SK-N-SH treated with all-trans-retinoic acid at 6 μM for 48 hours (cell line): Measurements from ENCODE around the gene TAF1B.

Experiments
- ATAC-seq: fragments of 200-7000 bp; cut with Tn5 transposase; 3 replicates; pipeline ENCODE4 v1.9.1; 2020; ENCODE audit warnings: mild to moderate bottlenecking, moderate library complexity
- ARNTL ChIP-seq: fragments of 450-650 bp; formaldehyde crosslinking; IDR thresholded peaks from 2 replicates; pipeline ENCODE4 v1.5.0; 2020; ENCODE audit warnings: low read depth, mild to moderate bottlenecking, moderate library complexity, borderline replicate concordance
- CSDC2 ChIP-seq: fragments of 250-450 bp; sonication (Bioruptor Pico); IDR thresholded peaks from 2 replicates; pipeline ENCODE4 v1.5.0; 2020; ENCODE audit warnings: mild to moderate bottlenecking, moderate library complexity
- ESRRG ChIP-seq: fragments of 250-450 bp; sonication (Bioruptor Pico); IDR thresholded peaks from 2 replicates; pipeline ENCODE4 v1.6.1; 2021; ENCODE audit warnings: mild to moderate bottlenecking
- GLIS3 ChIP-seq: fragments of 250-450 bp; sonication (Bioruptor Pico); IDR thresholded peaks from 2 replicates; pipeline ENCODE4 v1.5.0; 2020; ENCODE audit warnings: mild to moderate bottlenecking, moderate library complexity
- OSR1 ChIP-seq: fragments of 250-450 bp; sonication (Bioruptor Pico); IDR thresholded peaks from 2 replicates; pipeline ENCODE4 v1.8.0; 2022; ENCODE audit warnings: moderate library complexity, mild to moderate bottlenecking, inconsistent platforms
- PPARA ChIP-seq: fragments of 250-450 bp; sonication (Bioruptor Pico); IDR thresholded peaks from 2 replicates; pipeline ENCODE4 v1.5.0; 2020; ENCODE audit warnings: mild to moderate bottlenecking, borderline replicate concordance
- SNAI2 ChIP-seq: fragments of 250-450 bp; sonication (Bioruptor Pico); IDR thresholded peaks from 2 replicates; pipeline ENCODE4 v1.5.0; 2020; ENCODE audit warnings: mild to moderate bottlenecking, moderate library complexity
- TCF4 ChIP-seq: fragments of 250-450 bp; sonication (Bioruptor Pico); IDR thresholded peaks from 2 replicates; pipeline ENCODE4 v1.8.0; 2021; ENCODE audit warnings: mild to moderate bottlenecking, moderate library complexity, borderline replicate concordance
- TOX ChIP-seq: fragments of 250-450 bp; sonication (Bioruptor Pico); IDR thresholded peaks from 2 replicates; pipeline ENCODE4 v1.8.0; 2021; ENCODE audit warnings: mild to moderate bottlenecking, moderate library complexity, borderline replicate concordance
- ZC3H10 ChIP-seq: fragments of 250-450 bp; sonication (Bioruptor Pico); IDR thresholded peaks from 2 replicates; pipeline ENCODE4 v1.5.1; 2021; ENCODE audit warnings: mild to moderate bottlenecking, moderate library complexity
- ZFP3 ChIP-seq: fragments of 250-450 bp; sonication (Bioruptor Pico); IDR thresholded peaks from 2 replicates; pipeline ENCODE4 v1.5.0; 2020; ENCODE audit warnings: mild to moderate bottlenecking, moderate library complexity
- ZFP30 ChIP-seq: fragments of 450-650 bp; formaldehyde crosslinking; IDR thresholded peaks from 2 replicates; pipeline ENCODE4 v1.5.0; 2022; ENCODE audit warnings: mild to moderate bottlenecking, moderate library complexity
- ZNF565 ChIP-seq: fragments of 450-650 bp; formaldehyde crosslinking; conservative IDR thresholded peaks from 2 replicates; pipeline ENCODE4 v1.5.0; 2020; ENCODE audit warnings: low read depth, mild to moderate bottlenecking, moderate library complexity
- ZNF70 ChIP-seq: fragments of 450-650 bp; formaldehyde crosslinking; IDR thresholded peaks from 2 replicates; pipeline ENCODE4 v1.5.0; 2020; ENCODE audit warnings: mild to moderate bottlenecking, moderate library complexity
- ZNF8 ChIP-seq: fragments of 450-650 bp; formaldehyde crosslinking; IDR thresholded peaks from 2 replicates; pipeline ENCODE4 v1.5.0; 2020; ENCODE audit warnings: mild to moderate bottlenecking, moderate library complexity
- TF ChIP-seq, protein P1 (sequence below): fragments of 250-450 bp; sonication (Bioruptor Pico); IDR thresholded peaks from 2 replicates; pipeline ENCODE4 v1.5.1; 2021; ENCODE audit warnings: mild to moderate bottlenecking, moderate library complexity
- TF ChIP-seq, protein P2 (sequence below): fragments of 250-450 bp; sonication (Bioruptor Pico); IDR thresholded peaks from 2 replicates; pipeline ENCODE4 v1.5.1; 2020; ENCODE audit warnings: low read depth, mild to moderate bottlenecking, moderate library complexity
- TF ChIP-seq, protein P3 (sequence below): fragments of 250-450 bp; sonication (Bioruptor Pico); IDR thresholded peaks from 2 replicates; pipeline ENCODE4 v1.8.0; 2021; ENCODE audit warnings: low read depth, mild to moderate bottlenecking, moderate library complexity, borderline replicate concordance
- TF ChIP-seq, protein P4 (sequence below): fragments of 250-450 bp; sonication (Bioruptor Pico); IDR thresholded peaks from 2 replicates; pipeline ENCODE4 v1.8.0; 2020; ENCODE audit warnings: mild to moderate bottlenecking, moderate library complexity, borderline replicate concordance
- TF ChIP-seq, protein P5 (sequence below): fragments of 250-450 bp; sonication (Bioruptor Pico); IDR thresholded peaks from 2 replicates; pipeline ENCODE4 v1.5.0; 2020; ENCODE audit warnings: mild to moderate bottlenecking, moderate library complexity

Gene TAF1B

DNA sequence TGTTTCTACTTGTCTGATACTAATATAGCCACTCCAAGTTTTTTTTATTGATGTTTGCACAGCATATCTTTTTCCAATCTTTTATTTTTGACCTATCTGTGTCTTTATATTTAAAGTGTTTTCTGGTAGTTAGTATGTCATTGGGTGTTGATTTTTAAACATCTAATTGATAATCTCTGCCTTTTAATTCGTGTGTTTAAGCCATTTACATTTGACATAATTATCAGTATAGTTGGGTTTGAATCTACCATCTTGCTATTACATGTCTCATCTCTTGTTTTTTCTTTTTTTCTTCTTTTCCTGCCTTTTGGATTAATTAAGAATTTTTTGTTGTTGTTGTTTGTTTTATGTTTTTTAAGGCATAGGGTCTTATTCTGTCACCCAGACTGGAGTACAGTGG, 44.2 kb downstream of the TAF1B start:
- TF ChIP-seq, protein P1, sequence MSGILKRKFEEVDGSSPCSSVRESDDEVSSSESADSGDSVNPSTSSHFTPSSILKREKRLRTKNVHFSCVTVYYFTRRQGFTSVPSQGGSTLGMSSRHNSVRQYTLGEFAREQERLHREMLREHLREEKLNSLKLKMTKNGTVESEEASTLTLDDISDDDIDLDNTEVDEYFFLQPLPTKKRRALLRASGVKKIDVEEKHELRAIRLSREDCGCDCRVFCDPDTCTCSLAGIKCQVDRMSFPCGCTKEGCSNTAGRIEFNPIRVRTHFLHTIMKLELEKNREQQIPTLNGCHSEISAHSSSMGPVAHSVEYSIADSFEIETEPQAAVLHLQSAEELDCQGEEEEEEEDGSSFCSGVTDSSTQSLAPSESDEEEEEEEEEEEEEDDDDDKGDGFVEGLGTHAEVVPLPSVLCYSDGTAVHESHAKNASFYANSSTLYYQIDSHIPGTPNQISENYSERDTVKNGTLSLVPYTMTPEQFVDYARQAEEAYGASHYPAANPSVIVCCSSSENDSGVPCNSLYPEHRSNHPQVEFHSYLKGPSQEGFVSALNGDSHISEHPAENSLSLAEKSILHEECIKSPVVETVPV (CRISPR knock-in tag) = no peak
- TF ChIP-seq PPARA (CRISPR knock-in tag) (no peak), ZC3H10 (CRISPR knock-in tag) (no peak), CSDC2 (CRISPR knock-in tag) (no peak), ESRRG (CRISPR knock-in tag) (no peak), ARNTL (CRISPR knock-in tag) (no peak), TOX (no peak)
- TF ChIP-seq, protein P2, sequence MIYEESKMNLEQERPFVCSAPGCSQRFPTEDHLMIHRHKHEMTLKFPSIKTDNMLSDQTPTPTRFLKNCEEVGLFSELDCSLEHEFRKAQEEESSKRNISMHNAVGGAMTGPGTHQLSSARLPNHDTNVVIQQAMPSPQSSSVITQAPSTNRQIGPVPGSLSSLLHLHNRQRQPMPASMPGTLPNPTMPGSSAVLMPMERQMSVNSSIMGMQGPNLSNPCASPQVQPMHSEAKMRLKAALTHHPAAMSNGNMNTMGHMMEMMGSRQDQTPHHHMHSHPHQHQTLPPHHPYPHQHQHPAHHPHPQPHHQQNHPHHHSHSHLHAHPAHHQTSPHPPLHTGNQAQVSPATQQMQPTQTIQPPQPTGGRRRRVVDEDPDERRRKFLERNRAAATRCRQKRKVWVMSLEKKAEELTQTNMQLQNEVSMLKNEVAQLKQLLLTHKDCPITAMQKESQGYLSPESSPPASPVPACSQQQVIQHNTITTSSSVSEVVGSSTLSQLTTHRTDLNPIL (CRISPR knock-in tag) = no peak
- ATAC-seq = no peak

DNA sequence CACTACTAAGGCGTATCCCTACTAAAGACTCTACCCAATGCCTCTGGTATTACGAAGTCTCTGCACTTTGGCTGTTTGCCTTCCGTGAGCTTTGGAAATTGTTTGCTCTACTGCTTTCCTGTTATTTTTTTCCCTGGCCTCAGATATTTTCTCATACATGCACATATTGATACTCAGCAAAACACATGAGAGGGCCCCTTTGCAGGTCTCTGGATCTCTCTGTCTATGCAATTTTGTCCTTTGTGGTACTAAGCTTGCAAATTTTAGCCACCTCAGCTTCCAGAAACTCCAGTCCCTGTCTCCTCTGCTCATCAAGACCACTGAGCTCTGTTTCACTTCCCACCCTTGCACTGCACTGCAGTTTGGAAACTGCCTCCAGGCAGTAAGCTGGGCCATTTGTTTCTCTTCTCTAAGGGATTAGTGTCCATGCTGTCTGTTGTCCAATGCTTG, 46.6 kb downstream of the TAF1B start:
- TF ChIP-seq ZNF565 (CRISPR knock-in tag) (no peak), TOX (no peak), ZC3H10 (CRISPR knock-in tag) (no peak), ZFP3 (CRISPR knock-in tag) (no peak), TCF4 (no peak), SNAI2 (CRISPR knock-in tag) (no peak)
- TF ChIP-seq, protein P3, sequence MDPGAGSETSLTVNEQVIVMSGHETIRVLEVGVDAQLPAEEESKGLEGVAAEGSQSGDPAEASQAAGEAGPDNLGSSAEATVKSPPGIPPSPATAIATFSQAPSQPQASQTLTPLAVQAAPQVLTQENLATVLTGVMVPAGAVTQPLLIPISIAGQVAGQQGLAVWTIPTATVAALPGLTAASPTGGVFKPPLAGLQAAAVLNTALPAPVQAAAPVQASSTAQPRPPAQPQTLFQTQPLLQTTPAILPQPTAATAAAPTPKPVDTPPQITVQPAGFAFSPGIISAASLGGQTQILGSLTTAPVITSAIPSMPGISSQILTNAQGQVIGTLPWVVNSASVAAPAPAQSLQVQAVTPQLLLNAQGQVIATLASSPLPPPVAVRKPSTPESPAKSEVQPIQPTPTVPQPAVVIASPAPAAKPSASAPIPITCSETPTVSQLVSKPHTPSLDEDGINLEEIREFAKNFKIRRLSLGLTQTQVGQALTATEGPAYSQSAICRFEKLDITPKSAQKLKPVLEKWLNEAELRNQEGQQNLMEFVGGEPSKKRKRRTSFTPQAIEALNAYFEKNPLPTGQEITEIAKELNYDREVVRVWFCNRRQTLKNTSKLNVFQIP (CRISPR knock-in tag) = no peak
- TF ChIP-seq, protein P1 (CRISPR knock-in tag) = no peak

DNA sequence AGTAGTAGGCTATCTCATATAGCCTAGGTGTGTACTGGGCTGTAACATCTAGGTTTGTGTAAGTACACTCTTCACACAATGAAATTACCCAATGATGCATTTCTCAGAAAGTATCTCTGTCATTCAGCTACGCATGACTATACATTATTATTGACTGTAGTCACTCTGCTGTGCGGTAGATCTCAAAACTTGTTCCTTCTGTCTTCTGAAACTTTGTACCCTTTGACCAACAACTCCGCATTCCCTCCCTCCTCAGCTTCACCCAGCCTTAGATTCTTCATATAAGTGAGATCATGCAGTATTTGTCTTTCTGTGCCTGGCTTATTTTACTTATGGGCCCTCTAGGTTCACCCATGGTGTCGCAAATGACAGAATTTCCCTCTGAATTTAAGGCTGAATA, 49.0 kb downstream of the TAF1B start:
- no peak for ATAC-seq
- TF ChIP-seq ZNF70 (CRISPR knock-in tag) = no peak
- TF ChIP-seq, protein P1 (CRISPR knock-in tag) = no peak
- TF ChIP-seq OSR1 = no peak
- TF ChIP-seq GLIS3 (CRISPR knock-in tag) = no peak
- no peak for TF ChIP-seq ZNF8 (CRISPR knock-in tag)
- TF ChIP-seq, protein P3 (CRISPR knock-in tag) = no peak
- TF ChIP-seq ESRRG (CRISPR knock-in tag) = no peak
- TF ChIP-seq ZNF565 (CRISPR knock-in tag) = no peak
- TF ChIP-seq ZFP30 (CRISPR knock-in tag) = no peak
- no peak for TF ChIP-seq SNAI2 (CRISPR knock-in tag)
- TF ChIP-seq, protein P2 (CRISPR knock-in tag) = no peak
- no peak for TF ChIP-seq TOX
- TF ChIP-seq, protein P4, sequence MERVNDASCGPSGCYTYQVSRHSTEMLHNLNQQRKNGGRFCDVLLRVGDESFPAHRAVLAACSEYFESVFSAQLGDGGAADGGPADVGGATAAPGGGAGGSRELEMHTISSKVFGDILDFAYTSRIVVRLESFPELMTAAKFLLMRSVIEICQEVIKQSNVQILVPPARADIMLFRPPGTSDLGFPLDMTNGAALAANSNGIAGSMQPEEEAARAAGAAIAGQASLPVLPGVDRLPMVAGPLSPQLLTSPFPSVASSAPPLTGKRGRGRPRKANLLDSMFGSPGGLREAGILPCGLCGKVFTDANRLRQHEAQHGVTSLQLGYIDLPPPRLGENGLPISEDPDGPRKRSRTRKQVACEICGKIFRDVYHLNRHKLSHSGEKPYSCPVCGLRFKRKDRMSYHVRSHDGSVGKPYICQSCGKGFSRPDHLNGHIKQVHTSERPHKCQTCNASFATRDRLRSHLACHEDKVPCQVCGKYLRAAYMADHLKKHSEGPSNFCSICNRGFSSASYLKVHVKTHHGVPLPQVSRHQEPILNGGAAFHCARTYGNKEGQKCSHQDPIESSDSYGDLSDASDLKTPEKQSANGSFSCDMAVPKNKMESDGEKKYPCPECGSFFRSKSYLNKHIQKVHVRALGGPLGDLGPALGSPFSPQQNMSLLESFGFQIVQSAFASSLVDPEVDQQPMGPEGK (CRISPR knock-in tag) = no peak
- TF ChIP-seq, protein P5, sequence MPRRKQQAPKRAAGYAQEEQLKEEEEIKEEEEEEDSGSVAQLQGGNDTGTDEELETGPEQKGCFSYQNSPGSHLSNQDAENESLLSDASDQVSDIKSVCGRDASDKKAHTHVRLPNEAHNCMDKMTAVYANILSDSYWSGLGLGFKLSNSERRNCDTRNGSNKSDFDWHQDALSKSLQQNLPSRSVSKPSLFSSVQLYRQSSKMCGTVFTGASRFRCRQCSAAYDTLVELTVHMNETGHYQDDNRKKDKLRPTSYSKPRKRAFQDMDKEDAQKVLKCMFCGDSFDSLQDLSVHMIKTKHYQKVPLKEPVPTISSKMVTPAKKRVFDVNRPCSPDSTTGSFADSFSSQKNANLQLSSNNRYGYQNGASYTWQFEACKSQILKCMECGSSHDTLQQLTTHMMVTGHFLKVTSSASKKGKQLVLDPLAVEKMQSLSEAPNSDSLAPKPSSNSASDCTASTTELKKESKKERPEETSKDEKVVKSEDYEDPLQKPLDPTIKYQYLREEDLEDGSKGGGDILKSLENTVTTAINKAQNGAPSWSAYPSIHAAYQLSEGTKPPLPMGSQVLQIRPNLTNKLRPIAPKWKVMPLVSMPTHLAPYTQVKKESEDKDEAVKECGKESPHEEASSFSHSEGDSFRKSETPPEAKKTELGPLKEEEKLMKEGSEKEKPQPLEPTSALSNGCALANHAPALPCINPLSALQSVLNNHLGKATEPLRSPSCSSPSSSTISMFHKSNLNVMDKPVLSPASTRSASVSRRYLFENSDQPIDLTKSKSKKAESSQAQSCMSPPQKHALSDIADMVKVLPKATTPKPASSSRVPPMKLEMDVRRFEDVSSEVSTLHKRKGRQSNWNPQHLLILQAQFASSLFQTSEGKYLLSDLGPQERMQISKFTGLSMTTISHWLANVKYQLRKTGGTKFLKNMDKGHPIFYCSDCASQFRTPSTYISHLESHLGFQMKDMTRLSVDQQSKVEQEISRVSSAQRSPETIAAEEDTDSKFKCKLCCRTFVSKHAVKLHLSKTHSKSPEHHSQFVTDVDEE (CRISPR knock-in tag) = no peak
- no peak for TF ChIP-seq ZFP3 (CRISPR knock-in tag)
- no peak for TF ChIP-seq ZC3H10 (CRISPR knock-in tag)

More for the DNA sequence above, 46.6 kb downstream of the TAF1B start:
- no peak for ATAC-seq
